Measurements from ENCODE around the gene CFAP221.

DNA sequence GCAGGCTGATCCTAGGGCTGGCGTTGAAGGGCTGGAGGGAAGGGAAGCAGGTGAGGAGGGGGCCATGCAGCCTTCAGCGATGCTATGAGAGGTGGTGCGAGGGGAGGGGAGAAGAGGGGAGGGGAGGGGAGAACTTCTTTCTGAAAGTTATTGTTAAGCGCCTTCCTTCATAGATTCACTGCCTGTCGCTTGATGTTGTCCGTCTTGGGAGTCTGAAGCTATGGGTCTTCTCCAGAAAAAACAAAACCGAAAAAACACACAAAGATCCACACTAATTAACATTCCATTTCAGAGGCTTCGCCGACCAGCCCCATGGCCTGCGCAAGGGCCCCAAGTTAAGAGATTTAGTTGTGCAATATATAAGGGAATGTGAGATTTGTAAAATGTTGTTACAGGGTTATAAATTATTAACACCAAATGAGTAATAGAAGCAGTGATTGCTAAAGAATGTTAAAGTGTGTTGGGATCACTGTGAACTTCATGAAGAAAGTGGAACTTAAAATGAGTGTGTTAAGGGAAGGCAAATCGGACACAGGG, 758 bp downstream of the CFAP221 start:
- TF ChIP-seq FOXK2 (IDR thresholded peaks at IDR 0.05): no peak
- no peak for TF ChIP-seq HDGF (IDR thresholded peaks at IDR 0.05; ENCODE audit: borderline replicate concordance)
- no peak for TF ChIP-seq ZNF384 (IDR thresholded peaks at IDR 0.05)

Measured in HEK293T (cell line).